ENCODE data around the gene JPH3.

The JPH3 gene

DNA sequence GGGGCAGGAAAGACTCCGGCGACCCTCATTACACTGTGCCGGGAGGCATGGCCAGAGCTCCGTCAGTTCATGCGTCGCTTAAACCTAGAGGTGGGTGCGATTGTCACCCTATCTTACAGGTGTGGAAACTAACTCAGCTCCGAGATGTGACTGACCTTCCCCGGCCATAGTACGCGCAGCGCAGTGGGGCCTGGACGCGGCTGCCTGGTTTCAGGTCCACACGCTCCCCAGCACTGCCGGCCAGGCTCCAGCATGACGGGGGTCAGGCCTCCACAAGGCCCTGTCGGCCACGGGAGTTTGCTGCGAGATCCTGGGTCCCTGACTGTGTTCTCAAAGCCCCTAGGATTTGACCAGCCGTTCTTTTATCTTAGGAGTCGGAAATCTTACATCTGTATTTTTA lies 34.4 kb downstream of the JPH3 start:
- H3K9ac ChIP-seq (ENCODE audit: low read depth, low read length): no peak overlapping the region
- H3K4me1 ChIP-seq (ENCODE audit: insufficient read depth, low read length): no peaks in the 10 kb centered on the region
- H3K36me3 ChIP-seq (ENCODE audit: insufficient read depth, low read length): no peaks in the 10 kb centered on the region
- no peaks in the 10 kb centered on the region for H3K9me3 ChIP-seq (ENCODE audit: control insufficient read depth, insufficient read depth, low read length)

GRCh38 chr16:87637357-87637756 lies 35.0 kb downstream of the JPH3 start:
- Histone ChIP-seq H3K4me1 (ENCODE audit: insufficient read depth, low read length) (no peaks in the 10 kb centered on the region), H3K9me3 (ENCODE audit: control insufficient read depth, insufficient read depth, low read length) (no peaks in the 10 kb centered on the region), H3K9ac (ENCODE audit: low read depth, low read length) (no peak overlapping the region), H3K36me3 (ENCODE audit: insufficient read depth, low read length) (no peaks in the 10 kb centered on the region)

DNA sequence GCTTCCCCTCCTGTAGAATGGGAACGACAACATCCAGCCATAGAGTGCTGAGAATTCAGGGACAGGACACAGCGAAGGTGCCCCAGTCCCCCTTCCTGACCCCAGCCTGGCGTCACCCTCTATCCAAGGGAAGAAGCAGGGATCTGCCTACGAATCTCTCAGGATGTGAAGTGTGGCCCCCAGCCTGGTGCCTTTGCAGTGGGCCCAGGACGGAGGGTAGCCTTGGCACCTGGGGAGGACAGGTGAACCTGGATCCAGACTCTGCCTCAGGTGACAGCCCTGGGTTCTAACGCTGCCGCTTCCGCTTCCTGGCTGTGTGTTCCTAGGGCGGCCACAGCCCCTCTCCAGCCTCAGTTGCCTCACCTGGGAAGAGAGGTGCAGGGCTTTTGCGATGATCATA lies 36.4 kb downstream of the JPH3 start:
- H3K9ac ChIP-seq (ENCODE audit: low read depth, low read length): no peak overlapping the region
- no peaks in the 10 kb centered on the region for H3K4me1 ChIP-seq (ENCODE audit: insufficient read depth, low read length)
- no peaks in the 10 kb centered on the region for H3K9me3 ChIP-seq (ENCODE audit: control insufficient read depth, insufficient read depth, low read length)
- H3K36me3 ChIP-seq (ENCODE audit: insufficient read depth, low read length): no peaks in the 10 kb centered on the region

DNA sequence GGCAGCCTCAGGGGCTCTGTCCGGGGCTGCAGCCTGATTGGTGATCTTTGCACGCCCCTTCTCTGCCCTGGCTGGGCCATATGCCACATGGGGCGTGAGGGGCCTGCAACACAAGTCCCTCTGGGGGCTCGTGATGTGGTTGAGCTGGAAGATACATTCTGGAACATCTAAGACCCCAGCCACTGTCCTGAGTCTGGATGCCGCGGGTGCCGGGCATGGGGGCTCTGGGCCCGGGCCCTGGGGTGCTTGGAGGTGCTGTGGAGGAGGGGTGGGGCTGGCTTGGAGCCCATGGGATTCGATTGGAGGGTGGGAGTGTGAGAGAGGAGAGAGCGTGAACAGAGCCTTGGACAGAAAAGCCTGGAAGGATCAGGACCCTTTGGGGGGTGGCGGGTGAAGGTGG lies 39.4 kb downstream of the JPH3 start:
- Histone ChIP-seq H3K9ac (ENCODE audit: low read depth, low read length) (no peak overlapping the region), H3K36me3 (ENCODE audit: insufficient read depth, low read length) (no peaks in the 10 kb centered on the region), H3K9me3 (ENCODE audit: control insufficient read depth, insufficient read depth, low read length) (no peaks in the 10 kb centered on the region), H3K4me1 (ENCODE audit: insufficient read depth, low read length) (no peaks in the 10 kb centered on the region)

DNA sequence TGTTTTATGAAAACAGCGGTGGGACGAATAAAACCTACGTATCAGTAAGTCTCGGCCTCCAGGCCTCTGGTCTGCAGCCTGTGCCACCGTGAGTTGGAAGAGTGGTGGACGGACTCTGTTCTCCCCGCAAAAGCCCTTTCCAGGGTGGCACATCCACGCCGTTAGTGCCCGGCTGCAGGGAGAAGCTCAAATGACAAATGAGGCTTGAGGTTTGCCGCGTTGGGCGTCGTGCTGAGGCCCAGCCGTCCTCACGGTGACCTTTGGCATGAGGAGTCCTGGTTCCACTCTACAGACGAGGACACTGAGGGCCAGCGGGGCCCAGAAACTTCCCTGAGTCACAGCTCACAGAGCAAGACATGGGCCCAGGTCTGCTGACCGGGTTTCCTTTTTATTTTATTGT lies 40.2 kb downstream of the JPH3 start:
- Histone ChIP-seq H3K4me1 (ENCODE audit: insufficient read depth, low read length) (no peaks in the 10 kb centered on the region), H3K36me3 (ENCODE audit: insufficient read depth, low read length) (no peaks in the 10 kb centered on the region)

GRCh38 chr16:87644186-87644585 lies 41.9 kb downstream of the JPH3 start:
- Histone ChIP-seq H3K9me3 (ENCODE audit: control insufficient read depth, insufficient read depth, low read length) (no peaks in the 10 kb centered on the region), H3K36me3 (ENCODE audit: insufficient read depth, low read length) (no peaks in the 10 kb centered on the region), H3K9ac (ENCODE audit: low read depth, low read length) (no peak overlapping the region), H3K4me1 (ENCODE audit: insufficient read depth, low read length) (no peaks in the 10 kb centered on the region)

More for the DNA sequence above, 40.2 kb downstream of the JPH3 start:
- no peak overlapping the region for H3K9ac ChIP-seq (ENCODE audit: low read depth, low read length)
- no peaks in the 10 kb centered on the region for H3K9me3 ChIP-seq (ENCODE audit: control insufficient read depth, insufficient read depth, low read length)

GRCh38 chr16:87644596-87644995 lies 42.3 kb downstream of the JPH3 start:
- Histone ChIP-seq H3K9me3 (ENCODE audit: control insufficient read depth, insufficient read depth, low read length) (no peaks in the 10 kb centered on the region), H3K9ac (ENCODE audit: low read depth, low read length) (no peak overlapping the region)

DNA sequence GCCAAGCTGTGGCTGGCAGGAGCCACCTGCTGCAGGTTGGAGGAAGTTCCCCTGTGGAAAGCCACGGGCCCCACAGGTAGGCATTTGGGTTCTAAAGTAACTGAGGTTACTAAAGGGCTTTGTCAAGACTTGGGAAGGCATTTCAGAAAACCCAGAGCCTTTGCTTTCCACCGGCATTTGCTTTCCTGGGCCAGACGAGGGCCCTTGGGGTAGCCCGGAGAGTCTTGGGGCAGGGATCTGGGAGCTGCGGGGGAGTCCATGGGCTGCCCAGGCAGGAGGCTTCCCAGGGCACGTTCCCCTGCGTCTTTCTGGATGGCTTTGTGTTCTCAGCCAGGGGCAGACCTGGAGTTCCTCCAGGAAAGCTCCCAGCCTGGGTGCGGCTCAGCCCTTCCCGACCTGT lies 43.5 kb downstream of the JPH3 start:
- H3K9me3 ChIP-seq (ENCODE audit: control insufficient read depth, insufficient read depth, low read length): no peaks in the 10 kb centered on the region
- no peak overlapping the region for H3K9ac ChIP-seq (ENCODE audit: low read depth, low read length)
- no peaks in the 10 kb centered on the region for H3K36me3 ChIP-seq (ENCODE audit: insufficient read depth, low read length)
- H3K4me1 ChIP-seq (ENCODE audit: insufficient read depth, low read length): no peaks in the 10 kb centered on the region

More at GRCh38 chr16:87644596-87644995, 42.3 kb downstream of the JPH3 start:
- H3K4me1 ChIP-seq (ENCODE audit: insufficient read depth, low read length): no peaks in the 10 kb centered on the region
- H3K36me3 ChIP-seq (ENCODE audit: insufficient read depth, low read length): no peaks in the 10 kb centered on the region

GRCh38 chr16:87647431-87648185 lies 45.3 kb downstream of the JPH3 start:
- Histone ChIP-seq H3K9me3 (ENCODE audit: control insufficient read depth, insufficient read depth, low read length) (no peaks in the 10 kb centered on the region), H3K4me1 (ENCODE audit: insufficient read depth, low read length) (no peaks in the 10 kb centered on the region), H3K36me3 (ENCODE audit: insufficient read depth, low read length) (no peaks in the 10 kb centered on the region), H3K9ac (ENCODE audit: low read depth, low read length) (no peak overlapping the region)

DNA sequence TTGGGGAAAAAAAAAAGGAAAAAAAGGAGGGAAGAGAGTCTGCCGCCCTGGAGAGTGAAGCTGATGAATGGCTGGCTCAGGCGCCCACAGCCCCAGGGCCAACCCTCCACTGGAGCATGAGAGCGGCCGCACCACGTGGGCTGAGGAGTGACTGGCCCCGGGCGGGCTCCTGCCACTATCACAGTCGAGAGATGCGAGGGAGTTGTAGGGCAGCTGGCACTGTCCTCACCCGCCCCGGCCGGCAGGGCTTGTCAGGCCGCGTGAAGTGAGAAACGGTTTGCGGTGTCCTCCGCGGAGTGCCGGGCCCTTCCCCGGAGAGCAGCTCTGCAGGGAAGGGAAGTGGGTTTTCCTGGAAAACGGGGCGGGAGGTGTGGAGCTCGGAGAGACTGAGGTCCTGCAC lies 45.9 kb downstream of the JPH3 start:
- Histone ChIP-seq H3K9me3 (ENCODE audit: control insufficient read depth, insufficient read depth, low read length) (no peaks in the 10 kb centered on the region), H3K9ac (ENCODE audit: low read depth, low read length) (no peak overlapping the region), H3K4me1 (ENCODE audit: insufficient read depth, low read length) (no peaks in the 10 kb centered on the region; the same call in 1 of the 2 replicates), H3K36me3 (ENCODE audit: insufficient read depth, low read length) (no peaks in the 10 kb centered on the region)

GRCh38 chr16:87648698-87649487 lies 46.6 kb downstream of the JPH3 start:
- no peak overlapping the region for H3K9ac ChIP-seq (ENCODE audit: low read depth, low read length)
- no peaks in the 10 kb centered on the region for H3K9me3 ChIP-seq (ENCODE audit: control insufficient read depth, insufficient read depth, low read length)
- H3K36me3 ChIP-seq (ENCODE audit: insufficient read depth, low read length): no peaks in the 10 kb centered on the region
- no peaks in the 10 kb centered on the region; the same call in 1 of the 2 replicates for H3K4me1 ChIP-seq (ENCODE audit: insufficient read depth, low read length)

DNA sequence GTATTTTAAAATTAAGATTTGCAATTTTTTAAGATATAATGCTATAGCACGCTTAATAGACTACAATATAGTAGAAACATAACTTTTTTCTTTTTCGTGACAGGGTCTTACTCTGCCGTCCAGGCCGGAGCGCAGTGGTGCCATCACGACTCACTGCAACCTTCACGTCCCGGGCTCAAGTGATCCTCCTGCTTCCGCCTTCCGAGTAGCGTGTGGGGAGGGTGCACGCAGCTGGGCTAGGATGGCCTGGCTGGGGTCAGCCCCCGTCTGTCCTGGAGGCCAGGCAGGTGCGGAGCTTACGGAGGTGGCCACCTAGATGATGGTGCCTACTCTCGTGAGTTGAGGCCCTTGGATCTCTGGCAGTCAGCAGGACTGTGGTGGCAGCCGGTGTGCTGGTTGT lies 50.1 kb downstream of the JPH3 start:
- Histone ChIP-seq H3K9me3 (ENCODE audit: control insufficient read depth, insufficient read depth, low read length) (no peaks in the 10 kb centered on the region), H3K4me1 (ENCODE audit: insufficient read depth, low read length) (no peaks in the 10 kb centered on the region; the same call in 1 of the 2 replicates), H3K36me3 (ENCODE audit: insufficient read depth, low read length) (no peaks in the 10 kb centered on the region), H3K9ac (ENCODE audit: low read depth, low read length) (no peak overlapping the region)

- no peak overlapping the region for H3K9ac ChIP-seq (ENCODE audit: low read depth, low read length)
- H3K9me3 ChIP-seq (ENCODE audit: control insufficient read depth, insufficient read depth, low read length): no peaks in the 10 kb centered on the region
- no peaks in the 10 kb centered on the region; the same call in 1 of the 2 replicates for H3K4me1 ChIP-seq (ENCODE audit: insufficient read depth, low read length)
- H3K36me3 ChIP-seq (ENCODE audit: insufficient read depth, low read length): no peaks in the 10 kb centered on the region
Observed at GRCh38 chr16:87652799-87653198, 50.5 kb downstream of the JPH3 start.

- no peaks in the 10 kb centered on the region for H3K9me3 ChIP-seq (ENCODE audit: control insufficient read depth, insufficient read depth, low read length)
- no peak overlapping the region for H3K9ac ChIP-seq (ENCODE audit: low read depth, low read length)
- no peaks in the 10 kb centered on the region for H3K36me3 ChIP-seq (ENCODE audit: insufficient read depth, low read length)
- H3K4me1 ChIP-seq (ENCODE audit: insufficient read depth, low read length): no peaks in the 10 kb centered on the region; the same call in 1 of the 2 replicates
Observed at GRCh38 chr16:87653234-87653633, 50.9 kb downstream of the JPH3 start.

DNA sequence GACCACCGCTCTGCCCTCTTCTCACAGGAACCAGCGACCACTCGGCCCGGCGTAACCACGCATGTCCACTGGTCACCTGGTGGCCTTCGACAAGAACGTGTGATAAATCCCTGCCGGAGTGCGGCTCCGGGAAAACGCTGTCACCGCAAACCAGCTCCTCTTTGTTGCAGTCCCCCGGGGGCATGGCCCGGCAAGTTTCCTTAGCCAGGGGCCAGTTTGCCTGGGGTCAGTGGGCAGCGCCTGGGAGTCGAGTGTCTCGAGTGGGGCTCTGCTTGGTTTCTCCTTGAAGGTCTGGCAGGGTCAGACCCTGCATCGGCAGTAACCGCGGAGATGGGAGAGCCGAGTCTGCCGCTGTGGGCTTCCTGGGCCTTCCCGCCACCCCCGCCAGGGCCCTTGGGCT lies 52.5 kb downstream of the JPH3 start:
- Histone ChIP-seq H3K9ac (ENCODE audit: low read depth, low read length) (no peak overlapping the region), H3K9me3 (ENCODE audit: control insufficient read depth, insufficient read depth, low read length) (no peaks in the 10 kb centered on the region), H3K36me3 (ENCODE audit: insufficient read depth, low read length) (no peaks in the 10 kb centered on the region), H3K4me1 (ENCODE audit: insufficient read depth, low read length) (no peaks in the 10 kb centered on the region; the same call in 1 of the 2 replicates)

Data from ES-I3 (cell line).